GM10266 (cell line): ENCODE results near the gene WDR11.

Source experiments
- DNase-seq: peaks from one replicate; pipeline ENCODE4 v3.0.0; 2012; ENCODE audit errors: extremely low spot score
- TF ChIP-seq, protein P1 (sequence below): IDR thresholded peaks from 2 replicates; pipeline ENCODE4 v1.5.1; 2012; ENCODE audit warnings: mild to moderate bottlenecking, low read depth; ENCODE audit not compliant: control insufficient read depth, insufficient read depth; ENCODE audit errors: missing control alignments

Gene WDR11

DNA sequence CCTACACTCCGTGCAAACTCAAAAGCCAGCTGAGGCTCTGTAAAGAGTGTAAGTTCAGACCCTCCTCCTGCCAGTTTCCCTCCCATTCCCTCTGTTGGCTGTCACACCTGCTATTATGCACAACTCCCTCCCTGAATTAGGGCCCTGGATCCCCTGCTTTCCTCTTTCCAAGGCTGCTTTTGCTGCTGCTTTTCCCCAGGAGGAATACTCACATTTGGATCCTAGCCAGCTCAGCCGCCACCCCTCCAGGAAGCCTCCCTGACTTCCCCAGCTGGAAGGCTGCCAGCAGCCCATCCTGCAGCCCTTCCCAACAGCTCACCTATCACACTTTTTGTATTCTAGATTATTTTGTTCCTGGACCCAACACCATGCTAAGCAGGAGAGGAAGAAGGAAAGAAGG is 40.9 kb upstream of the WDR11 start:
- no peak for DNase-seq
- TF ChIP-seq, protein P1, sequence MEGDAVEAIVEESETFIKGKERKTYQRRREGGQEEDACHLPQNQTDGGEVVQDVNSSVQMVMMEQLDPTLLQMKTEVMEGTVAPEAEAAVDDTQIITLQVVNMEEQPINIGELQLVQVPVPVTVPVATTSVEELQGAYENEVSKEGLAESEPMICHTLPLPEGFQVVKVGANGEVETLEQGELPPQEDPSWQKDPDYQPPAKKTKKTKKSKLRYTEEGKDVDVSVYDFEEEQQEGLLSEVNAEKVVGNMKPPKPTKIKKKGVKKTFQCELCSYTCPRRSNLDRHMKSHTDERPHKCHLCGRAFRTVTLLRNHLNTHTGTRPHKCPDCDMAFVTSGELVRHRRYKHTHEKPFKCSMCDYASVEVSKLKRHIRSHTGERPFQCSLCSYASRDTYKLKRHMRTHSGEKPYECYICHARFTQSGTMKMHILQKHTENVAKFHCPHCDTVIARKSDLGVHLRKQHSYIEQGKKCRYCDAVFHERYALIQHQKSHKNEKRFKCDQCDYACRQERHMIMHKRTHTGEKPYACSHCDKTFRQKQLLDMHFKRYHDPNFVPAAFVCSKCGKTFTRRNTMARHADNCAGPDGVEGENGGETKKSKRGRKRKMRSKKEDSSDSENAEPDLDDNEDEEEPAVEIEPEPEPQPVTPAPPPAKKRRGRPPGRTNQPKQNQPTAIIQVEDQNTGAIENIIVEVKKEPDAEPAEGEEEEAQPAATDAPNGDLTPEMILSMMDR: no peak

DNA sequence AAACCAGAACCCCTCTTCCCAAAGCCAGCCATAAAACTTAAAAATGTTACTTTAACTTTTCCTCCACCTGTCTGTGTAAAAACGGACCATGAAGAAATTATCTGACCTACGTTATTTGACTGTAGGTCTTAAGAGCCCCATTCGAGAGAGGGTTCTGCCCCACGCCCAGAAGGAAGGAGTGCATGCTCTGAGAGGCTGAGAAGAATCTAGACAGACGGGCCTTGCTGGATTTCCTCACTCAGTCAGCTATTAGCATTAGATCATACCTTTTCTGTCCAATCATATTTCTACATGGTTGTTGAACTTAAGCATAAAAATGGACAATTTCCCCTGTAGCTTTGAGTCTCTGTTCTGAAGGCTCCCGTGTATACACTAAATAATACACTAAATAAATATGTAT is 38.1 kb upstream of the WDR11 start:
- DNase-seq: no peak
- TF ChIP-seq, protein P1: no peak

DNA sequence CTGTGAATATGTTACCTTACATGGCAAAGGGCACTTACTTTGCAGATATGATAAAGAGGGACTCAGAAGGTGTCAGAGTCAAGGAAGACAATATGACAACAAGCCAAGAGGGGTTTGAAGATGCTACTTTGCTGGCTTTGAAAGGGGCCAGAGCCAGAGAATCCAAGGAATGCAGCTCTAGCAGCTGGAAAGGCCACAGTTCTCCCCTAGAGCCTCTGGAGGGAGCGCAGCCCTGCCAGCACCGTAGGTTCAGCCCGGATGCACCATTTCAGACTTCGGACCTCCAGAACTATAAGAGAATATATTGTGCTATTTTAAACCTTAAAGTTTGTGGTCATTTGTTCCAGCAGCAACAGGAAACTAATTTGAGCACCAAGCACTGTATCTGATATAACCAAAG is 32.9 kb upstream of the WDR11 start:
- TF ChIP-seq, protein P1: no peak

DNA sequence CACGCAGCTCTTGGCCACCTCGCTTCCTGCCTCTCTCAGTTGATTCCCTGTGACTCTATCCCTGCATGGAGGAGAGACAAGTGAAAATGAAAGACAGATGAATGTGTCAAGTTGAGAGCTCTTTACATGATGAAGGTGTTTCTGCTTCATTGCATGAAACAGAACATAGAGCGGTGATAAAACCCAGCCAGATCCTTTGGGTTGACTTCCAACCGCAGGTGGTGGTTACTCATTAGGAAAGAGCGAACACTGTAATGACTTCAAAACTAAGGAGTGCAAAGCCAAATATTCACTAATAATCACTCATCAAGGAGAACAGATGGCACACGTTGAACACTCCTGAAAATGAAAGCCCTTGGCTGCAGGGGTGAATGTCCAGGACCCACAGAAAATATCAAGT is 31.8 kb upstream of the WDR11 start:
- TF ChIP-seq, protein P1: no peak
- DNase-seq: no peak

More for the DNA sequence above, 32.9 kb upstream of the WDR11 start:
- no peak for DNase-seq

DNA sequence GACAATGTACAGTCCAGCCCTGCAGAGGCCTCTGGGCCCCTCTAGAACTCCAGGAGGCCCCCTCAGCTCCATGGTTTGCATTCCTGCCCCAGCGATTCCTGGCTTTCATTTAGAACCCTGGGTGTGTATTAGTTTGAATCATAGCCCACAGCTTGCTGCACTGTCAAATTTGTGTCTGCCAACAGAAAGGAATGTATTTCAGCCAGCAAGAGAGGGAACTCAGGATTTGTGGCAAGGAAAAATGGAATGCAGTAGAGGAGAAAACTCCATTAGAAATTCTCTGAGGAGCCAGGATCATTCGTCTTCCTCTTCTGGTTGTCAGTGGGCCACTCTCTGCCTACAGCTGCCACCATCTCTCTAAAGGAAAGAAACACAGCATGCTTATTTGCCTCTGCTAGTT is 27.9 kb upstream of the WDR11 start:
- DNase-seq: no peak
- TF ChIP-seq, protein P1: no peak

DNA sequence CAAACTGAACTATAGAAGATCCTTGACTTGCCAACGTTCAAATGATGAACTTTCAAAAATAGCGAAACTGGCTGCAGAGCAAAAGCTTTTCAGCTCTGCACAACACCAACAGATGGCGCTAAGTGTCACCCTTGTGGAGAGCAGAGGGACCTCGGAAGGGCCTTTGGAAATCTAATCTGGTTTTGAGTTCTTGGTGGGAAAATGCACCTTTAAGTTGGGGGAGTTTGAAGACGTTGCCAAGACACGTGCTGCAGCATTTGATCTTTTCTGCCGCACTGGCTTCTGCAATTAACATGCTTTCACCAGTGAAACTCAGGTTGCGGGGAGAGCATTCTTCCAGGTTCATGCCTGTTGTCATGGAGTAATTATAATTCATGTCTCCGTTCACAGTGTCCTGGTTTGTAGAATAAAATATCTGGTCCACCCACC is 26.3 kb upstream of the WDR11 start:
- TF ChIP-seq, protein P1: peak; percentile 59
- peak; percentile 23 for DNase-seq

DNA sequence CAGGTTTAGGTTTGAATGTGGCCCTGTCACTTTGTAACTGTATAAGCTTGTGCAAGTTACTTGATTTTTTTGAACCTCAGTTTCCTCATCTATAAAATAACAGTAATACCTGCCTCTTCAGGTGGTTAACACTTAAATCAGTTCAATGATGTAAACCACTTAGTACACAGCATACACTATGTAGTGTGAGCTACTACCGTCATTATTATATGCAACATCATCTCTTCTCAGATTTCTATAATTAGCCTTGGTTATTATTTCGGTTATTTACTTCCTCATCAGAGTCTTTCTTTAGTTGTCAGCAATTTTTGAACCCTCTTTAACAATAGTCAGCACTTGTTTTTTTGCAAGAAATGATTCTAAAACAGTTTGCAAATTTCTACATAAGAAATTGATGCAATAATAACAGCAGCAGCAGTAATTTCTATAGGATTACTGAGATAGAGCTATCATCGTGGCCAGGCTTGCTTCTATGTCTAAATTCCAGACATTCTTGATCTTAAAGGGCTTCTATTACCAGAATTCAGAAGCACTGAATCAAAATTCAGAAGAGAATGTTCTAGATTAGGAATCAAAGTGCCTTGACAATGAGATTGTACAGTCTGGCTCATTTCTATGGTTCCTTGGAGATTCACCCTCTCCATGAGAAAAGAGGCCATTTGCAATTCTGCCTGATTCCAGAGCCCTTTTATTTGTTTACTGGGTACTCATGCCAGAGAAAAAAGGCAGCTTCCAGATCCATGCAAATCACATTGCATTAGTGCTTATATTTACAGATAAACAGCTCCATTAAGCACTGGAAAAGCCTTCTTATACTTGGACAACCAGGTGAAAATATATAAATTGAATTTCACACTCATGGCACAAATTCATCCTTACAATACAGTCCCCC is 25.0 kb upstream of the WDR11 start:
- TF ChIP-seq, protein P1: no peak
- DNase-seq: no peak
